SIG-M5 treated with dmso at 0.1 percent for 504 hours (cell line): ENCODE results near the gene STAG1.
A peak's percentile ranks its signal among the peaks of the same experiment; 100 is the strongest.
"Not testable (repeated sequence)": the region's sequence is repeated elsewhere in the genome, so short reads cannot be mapped to it uniquely, and the experiment has no call there.

Experiments used
- DNase-seq: peaks from one replicate; lab custom pipeline; 2025; ENCODE audit not compliant: unreplicated experiment; lab: John Stamatoyannopoulos, UW

The STAG1 gene

DNA sequence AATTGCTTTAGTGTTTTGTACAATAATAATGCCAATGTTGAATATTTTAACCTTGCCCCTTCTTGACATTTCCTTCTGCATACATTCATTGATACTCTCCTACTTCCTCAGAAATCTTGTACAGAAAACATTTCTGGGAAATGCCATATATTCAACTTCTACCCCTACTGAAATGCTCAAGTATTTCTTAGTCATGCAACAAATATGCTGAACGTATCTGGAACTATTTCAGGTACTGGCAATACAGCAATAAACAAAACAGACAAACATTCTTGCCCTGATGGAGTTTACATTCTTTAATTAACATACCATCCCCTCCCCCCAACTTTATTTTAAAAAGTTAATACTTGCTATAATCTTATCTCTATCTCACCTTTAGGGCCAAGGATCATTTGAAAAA, 147.2 kb downstream of the STAG1 start:
- DNase-seq: no peak

DNA sequence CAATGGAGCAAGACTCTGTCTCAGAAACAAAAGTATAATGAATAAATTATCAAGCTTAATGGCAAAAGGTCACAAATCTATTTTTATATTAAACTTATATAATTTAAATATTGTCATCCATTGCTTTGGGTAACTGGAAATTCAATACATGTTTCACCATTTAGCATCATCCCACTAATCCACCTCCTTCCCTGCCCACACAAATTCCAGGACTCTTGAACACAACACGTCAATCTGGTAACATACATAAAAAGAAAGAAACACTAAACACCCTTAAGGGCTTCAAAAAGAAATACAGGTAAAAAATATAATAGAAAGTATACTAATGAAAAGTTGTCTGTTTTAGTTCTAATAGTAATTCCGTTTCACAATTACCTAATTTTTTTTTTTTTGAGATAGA, 149.4 kb downstream of the STAG1 start:
- no peak for DNase-seq

DNA sequence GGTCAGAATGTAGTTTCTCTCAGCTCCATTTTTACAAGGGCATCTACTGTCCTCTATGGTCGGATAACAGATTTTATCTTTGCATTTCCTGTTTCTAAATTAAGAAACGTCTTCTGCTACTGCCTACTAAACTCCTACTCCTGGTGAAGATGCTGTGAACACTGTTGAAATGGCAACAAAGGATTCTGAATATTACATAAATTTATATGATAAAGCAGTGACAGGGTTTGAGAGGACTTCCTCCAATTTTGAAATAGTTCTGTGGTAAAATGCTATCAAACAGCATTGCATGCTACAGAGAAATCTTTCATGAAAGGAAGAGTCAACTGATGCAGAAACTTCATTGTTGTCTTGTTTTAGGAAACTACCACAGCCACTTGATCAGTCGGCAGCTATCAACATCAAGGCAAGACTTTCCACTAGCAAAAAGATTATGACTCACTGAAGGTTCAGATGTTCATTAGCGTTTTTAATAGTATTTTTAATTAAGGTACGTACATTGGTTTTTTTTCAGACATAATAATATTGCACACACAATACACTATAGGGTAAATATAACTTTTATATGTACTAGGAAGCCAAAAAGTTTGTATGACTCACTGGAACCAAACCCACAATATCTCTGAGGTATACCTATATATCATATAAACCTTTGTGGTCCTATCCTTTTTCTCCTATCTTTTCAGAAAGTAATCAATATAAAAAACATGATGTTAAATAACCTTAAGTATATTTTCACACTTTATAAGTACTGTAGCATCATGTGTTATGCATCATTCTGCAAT, 156.1 kb downstream of the STAG1 start:
- DNase-seq: peak; percentile 42

DNA sequence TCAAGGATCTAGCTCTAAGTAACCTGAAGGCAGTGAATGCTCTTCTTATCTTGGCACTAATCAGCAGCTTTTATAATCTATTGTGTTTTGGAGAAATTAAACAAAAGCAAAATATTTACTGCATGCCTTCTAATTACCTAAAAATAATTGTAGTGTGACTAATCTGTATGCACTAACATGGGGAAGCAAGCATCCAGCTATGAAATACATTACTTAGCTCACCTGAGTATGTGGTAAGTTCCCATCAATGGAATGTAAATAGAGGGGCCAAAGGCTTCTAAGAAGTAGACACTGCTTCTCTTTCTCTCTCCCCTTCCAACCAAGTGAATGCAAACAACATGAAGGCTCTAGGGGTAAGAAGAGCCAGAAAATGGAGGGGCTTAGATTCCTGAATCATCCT, 165.6 kb downstream of the STAG1 start:
- no peak for DNase-seq

DNA sequence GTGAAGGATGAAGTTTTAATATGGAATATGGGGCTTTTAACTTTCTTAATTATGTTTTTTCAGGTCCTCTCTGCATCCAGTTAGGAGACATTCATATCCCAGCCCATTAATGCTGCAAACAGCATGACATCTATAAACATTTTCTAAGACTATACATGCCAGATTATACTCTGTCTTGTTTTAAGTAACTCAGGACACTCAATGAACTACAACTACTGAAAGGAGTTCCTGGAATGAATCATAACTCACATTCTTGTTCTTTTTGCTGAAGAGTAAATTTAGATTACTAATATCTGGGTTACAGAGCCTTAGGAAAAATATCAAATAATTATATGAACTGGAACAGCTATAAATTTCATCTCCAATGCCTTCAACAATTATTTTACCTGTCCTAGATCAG, 167.4 kb downstream of the STAG1 start:
- no peak for DNase-seq

- DNase-seq: no peak
These were observed 168.4 kb downstream of the STAG1 start for GRCh38 chr3:136583823-136584222.

- no peak for DNase-seq
These were observed 174.4 kb downstream of the STAG1 start for GRCh38 chr3:136577791-136578190.

- DNase-seq: no peak
These were observed 175.7 kb downstream of the STAG1 start for GRCh38 chr3:136576279-136577009.

GRCh38 chr3:136567599-136568188, 184.5 kb downstream of the STAG1 start:
- DNase-seq: no peak

- not testable (repeated sequence) for DNase-seq
These were observed 187.2 kb downstream of the STAG1 start for GRCh38 chr3:136564962-136565361.

- DNase-seq: no peak
These were observed 190.2 kb downstream of the STAG1 start for GRCh38 chr3:136562026-136562425.

DNA sequence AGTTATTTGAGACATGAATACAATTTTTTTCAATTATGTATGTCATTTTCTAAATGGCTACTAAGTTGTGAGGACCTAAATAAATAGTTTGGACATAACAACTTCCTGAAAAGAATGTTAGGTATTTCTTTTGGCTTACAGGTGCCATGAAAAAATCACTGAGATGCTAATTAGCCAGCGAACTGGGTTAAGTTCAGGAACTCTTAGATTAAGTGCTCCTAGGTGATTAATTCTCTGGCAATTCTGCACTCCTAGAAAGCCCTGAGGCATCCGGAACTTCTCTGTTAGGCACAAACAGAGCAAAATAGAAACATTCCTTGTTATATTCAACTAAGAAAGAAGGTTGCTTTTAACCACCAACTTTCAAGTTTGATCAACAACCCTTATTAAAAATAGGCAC, 192.3 kb downstream of the STAG1 start:
- no peak for DNase-seq

GRCh38 chr3:136549461-136549860, 202.7 kb downstream of the STAG1 start:
- peak; percentile 4 for DNase-seq

DNA sequence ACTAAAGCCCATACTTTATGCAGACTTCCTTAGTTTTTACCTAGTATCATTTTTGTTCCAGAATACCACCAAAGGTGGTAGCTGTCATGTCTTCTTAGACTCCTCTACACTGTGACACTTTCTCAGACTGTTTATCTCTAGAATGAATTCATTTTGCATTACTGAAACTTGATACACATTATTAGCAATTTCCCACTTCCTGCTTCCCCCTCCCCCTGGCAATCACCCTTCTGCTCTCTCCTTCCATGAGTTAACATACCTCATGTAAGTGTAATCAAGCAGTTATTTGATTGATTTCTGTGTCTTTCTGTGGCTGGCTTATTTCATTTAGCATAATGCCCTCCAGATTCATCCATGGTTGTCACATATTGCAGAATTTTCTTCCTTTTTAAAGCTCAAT, 204.9 kb downstream of the STAG1 start:
- no peak for DNase-seq

DNA sequence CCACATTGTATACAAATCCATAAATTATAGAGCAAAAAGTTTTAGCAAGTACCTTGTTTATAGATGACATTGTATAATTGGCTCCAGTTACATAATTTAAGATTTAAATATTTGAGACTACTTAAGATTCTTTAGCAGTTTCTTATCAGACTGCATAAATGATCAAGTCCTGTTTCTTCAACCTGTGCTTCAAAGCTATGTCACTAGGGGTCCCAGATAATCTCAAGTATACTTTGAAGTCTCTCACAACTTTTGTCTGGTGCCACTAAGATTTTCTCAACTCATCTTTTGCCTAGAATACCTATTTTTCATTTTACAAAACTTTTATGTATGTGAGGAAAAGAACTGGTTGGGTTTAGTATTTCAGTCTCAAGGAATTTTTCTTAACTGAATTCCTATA, 205.5 kb downstream of the STAG1 start:
- DNase-seq: peak; percentile 15

DNA sequence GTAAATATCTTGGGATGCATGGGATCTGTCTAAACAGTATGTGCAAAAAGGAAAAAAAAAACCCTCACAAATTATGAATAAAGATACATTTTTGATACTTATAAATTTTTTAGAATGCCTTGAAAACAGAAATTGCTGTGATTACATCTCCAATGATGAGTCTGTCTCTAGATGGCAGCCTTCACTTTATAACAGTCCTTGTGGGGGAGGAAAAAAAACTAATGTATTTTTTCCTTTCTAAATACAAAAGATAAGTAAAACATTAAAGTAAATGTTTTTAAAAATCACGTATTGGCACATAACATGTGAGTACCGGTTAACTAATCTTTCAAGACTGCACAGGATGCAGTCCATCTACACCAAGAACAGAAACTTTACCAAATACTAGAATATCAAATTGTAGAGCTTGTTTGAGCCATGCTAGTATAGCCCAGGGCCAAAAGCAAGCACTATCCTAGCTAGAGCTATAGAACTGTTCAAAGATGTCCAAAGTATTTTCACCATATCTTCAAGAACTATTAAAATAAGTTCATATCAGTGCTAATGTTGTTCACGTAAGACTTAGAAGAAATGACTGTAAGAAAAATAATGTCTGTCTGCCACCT, 206.4 kb downstream of the STAG1 start:
- DNase-seq: peak; percentile 5

DNA sequence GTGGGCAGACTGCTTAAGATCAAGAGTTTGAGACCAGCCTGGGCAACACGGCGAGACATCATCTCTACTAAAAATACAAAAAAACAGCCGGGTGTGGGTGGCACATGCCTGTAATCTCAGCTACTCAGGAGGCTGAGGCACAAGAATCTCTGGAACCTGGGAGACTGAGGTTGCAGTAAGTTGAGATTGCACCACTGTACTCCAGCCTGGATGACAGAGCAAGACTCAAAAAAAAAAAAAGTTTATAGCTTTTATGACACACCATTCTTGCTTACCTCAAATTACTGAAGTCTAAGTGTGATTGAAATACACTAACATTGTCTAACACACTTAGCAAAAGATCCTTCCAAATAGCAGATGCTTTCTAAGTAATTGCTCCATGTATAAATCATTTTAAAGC, 207.6 kb downstream of the STAG1 start:
- DNase-seq: no peak

GRCh38 chr3:136543385-136543784, 208.8 kb downstream of the STAG1 start:
- peak; percentile 75 for DNase-seq

- no peak for DNase-seq
These were observed 216.3 kb downstream of the STAG1 start for GRCh38 chr3:136535906-136536305.

GRCh38 chr3:136532766-136533165, 219.4 kb downstream of the STAG1 start:
- no peak for DNase-seq

GRCh38 chr3:136518102-136518501, 234.1 kb downstream of the STAG1 start:
- DNase-seq: no peak

- DNase-seq: no peak
These were observed 235.5 kb downstream of the STAG1 start for GRCh38 chr3:136516656-136517055.
